Mesenchymal stem cell (in vitro differentiated cells and primary cell): ENCODE data around the gene NINJ2.

ENCODE experiments used
- DNase-seq: peaks from one replicate; pipeline ENCODE4 v3.0.0-alpha.2; 2013
- H2AFZ ChIP-seq: one replicate; pipeline ENCODE4 v1.6.1; 2013; ENCODE audit warnings: low read depth, mild to moderate bottlenecking, control low read depth, inconsistent platforms, low read length, moderate library complexity
- H2AK5ac ChIP-seq: 2 replicates; pipeline ENCODE4 v1.6.1; 2013; ENCODE audit warnings: low read length, moderate library complexity, mild to moderate bottlenecking, inconsistent platforms; ENCODE audit not compliant: severe bottlenecking
- H2BK120ac ChIP-seq: one replicate; pipeline ENCODE4 v1.6.1; 2013; ENCODE audit warnings: low read depth, mild to moderate bottlenecking, inconsistent platforms, low read length, moderate library complexity
- H2BK12ac ChIP-seq, 2 experiments: one replicate each; pipeline ENCODE4 v1.6.1; 2013; ENCODE audit warnings: inconsistent platforms in 2 of 2, low read length in 2 of 2, mild to moderate bottlenecking in 2 of 2, moderate library complexity in 2 of 2, control low read depth in 1 of 2
- H2BK15ac ChIP-seq: one replicate; pipeline ENCODE4 v1.6.1; 2013; ENCODE audit warnings: mild to moderate bottlenecking, low read depth, inconsistent platforms; ENCODE audit not compliant: poor library complexity, severe bottlenecking
- H2BK5ac ChIP-seq: 2 replicates; pipeline ENCODE4 v1.6.1; 2013; ENCODE audit warnings: low read depth, mild to moderate bottlenecking, low read length, control low read depth, inconsistent platforms; ENCODE audit not compliant: poor library complexity, severe bottlenecking
- H3K14ac ChIP-seq, 2 experiments: one replicate each; pipeline ENCODE4 v1.6.1; 2013; ENCODE audit warnings: inconsistent platforms in 2 of 2, low read length in 2 of 2, control low read depth in 1 of 2, mild to moderate bottlenecking in 1 of 2, moderate library complexity in 1 of 2
- H3K18ac ChIP-seq, 2 experiments: one replicate each; pipeline ENCODE4 v1.6.1; 2013; ENCODE audit warnings: inconsistent platforms in 2 of 2, low read length in 2 of 2, control low read depth in 1 of 2, low read depth in 1 of 2, mild to moderate bottlenecking in 1 of 2
- H3K23ac ChIP-seq, 2 experiments: one replicate each; pipeline ENCODE4 v1.6.1; 2013; ENCODE audit warnings: inconsistent platforms in 2 of 2, low read length in 2 of 2, mild to moderate bottlenecking in 2 of 2, moderate library complexity in 2 of 2, control low read depth in 1 of 2
- H3K27ac ChIP-seq: 2 replicates; pipeline ENCODE4 v1.5.1; 2013; ENCODE audit warnings: mild to moderate bottlenecking, moderate library complexity, low read length, control low read depth, inconsistent platforms; ENCODE audit not compliant: poor library complexity, severe bottlenecking
- H3K27me3 ChIP-seq, 2 experiments: 2 replicates each; pipeline versions ENCODE4 v1.6.1 to v1.7.0; 2013; ENCODE audit warnings: low read length in 2 of 2, mild to moderate bottlenecking in 2 of 2, moderate library complexity in 2 of 2, control low read depth in 1 of 2, inconsistent platforms in 1 of 2; ENCODE audit not compliant: control insufficient read depth in 1 of 2, insufficient read depth in 1 of 2
- H3K36me3 ChIP-seq, 2 experiments: 2 replicates each; pipeline versions ENCODE4 v1.6.1 to v1.7.0; 2013; ENCODE audit warnings: low read length in 2 of 2, control low read depth in 1 of 2, inconsistent platforms in 1 of 2, low read depth in 1 of 2, mild to moderate bottlenecking in 1 of 2; ENCODE audit not compliant: insufficient read depth in 2 of 2, control insufficient read depth in 1 of 2
- H3K4ac ChIP-seq, 2 experiments: one replicate each; pipeline ENCODE4 v1.6.1; 2013; ENCODE audit warnings: inconsistent platforms in 2 of 2, low read length in 2 of 2, mild to moderate bottlenecking in 2 of 2, moderate library complexity in 2 of 2, control low read depth in 1 of 2, low read depth in 1 of 2
- H3K4me1 ChIP-seq: 2 replicates; pipeline ENCODE4 v1.6.1; 2013; ENCODE audit warnings: low read depth, low read length, control low read depth; ENCODE audit not compliant: control insufficient read depth, insufficient read depth
- H3K4me2 ChIP-seq: 2 replicates; pipeline ENCODE4 v1.6.1; 2013; ENCODE audit warnings: low read length, mild to moderate bottlenecking, inconsistent platforms; ENCODE audit not compliant: poor library complexity, severe bottlenecking
- H3K4me3 ChIP-seq, 2 experiments: 2 replicates each; pipeline versions ENCODE4 v1.5.1 to v1.7.0; 2013; ENCODE audit warnings: low read length in 2 of 2, mild to moderate bottlenecking in 2 of 2, control low read depth in 1 of 2, low read depth in 1 of 2; ENCODE audit not compliant: insufficient read depth in 1 of 2
- H3K79me1 ChIP-seq: replicated peaks from 2 replicates; pipeline ENCODE4 v1.6.1; 2013; ENCODE audit warnings: mild to moderate bottlenecking, control low read depth, low read length, inconsistent platforms; ENCODE audit not compliant: poor library complexity, severe bottlenecking
- H3K9ac ChIP-seq: 2 replicates; pipeline ENCODE4 v1.7.0; 2013; ENCODE audit warnings: mild to moderate bottlenecking, low read length, moderate library complexity
- H3K9me3 ChIP-seq: 2 replicates; pipeline ENCODE4 v1.7.0; 2013; ENCODE audit warnings: mild to moderate bottlenecking, low read length; ENCODE audit not compliant: control insufficient read depth
- H4K8ac ChIP-seq: one replicate; pipeline ENCODE4 v1.6.1; 2013; ENCODE audit warnings: inconsistent platforms, mild to moderate bottlenecking, low read length, moderate library complexity
- H4K91ac ChIP-seq: one replicate; pipeline ENCODE4 v1.6.1; 2013; ENCODE audit warnings: mild to moderate bottlenecking, low read length, inconsistent platforms
- WGBS: methylation state at CpG from one replicate; pipeline ENCODE4 v1.1.7; 2013; ENCODE audit warnings: mixed read lengths; 5-methylcytosine and 5-hydroxymethylcytosine counted together

NINJ2 gene

DNA sequence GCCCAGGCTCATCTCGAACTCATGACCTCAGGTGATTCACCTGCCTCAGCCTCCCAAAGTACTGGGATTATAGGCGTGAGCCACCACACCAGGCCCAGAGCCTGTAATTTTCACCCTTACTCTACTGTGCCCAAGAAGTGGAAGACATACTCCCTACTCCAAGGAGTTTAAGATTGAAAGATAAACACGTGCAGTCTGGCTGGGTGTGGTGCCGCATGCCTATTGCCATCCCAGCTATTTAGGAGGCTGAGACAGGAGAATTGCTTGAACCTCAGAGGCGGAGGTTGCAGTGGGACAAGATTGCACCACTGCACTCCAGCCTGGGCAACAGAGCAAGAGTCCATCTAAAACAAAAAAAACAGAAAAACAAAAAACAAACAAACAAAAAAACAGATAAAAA lies 90.0 kb downstream of the NINJ2 start:
- no peak overlapping the region for H3K4ac ChIP-seq
- no peaks in the 10 kb centered on the region for H3K36me3 ChIP-seq
- H2BK120ac ChIP-seq, result no peak overlapping the region
- no peak overlapping the region for H2AK5ac ChIP-seq
- H2BK12ac ChIP-seq, result no peak overlapping the region
- H3K4me2 ChIP-seq, result no peak overlapping the region
- no peak overlapping the region for H4K8ac ChIP-seq
- no peaks in the 10 kb centered on the region for H3K27me3 ChIP-seq
- WGBS, result 91% methylated on average over 5 of the region's 5 CpGs
- no peak overlapping the region for H2BK5ac ChIP-seq
- H3K9me3 ChIP-seq, result no peaks in the 10 kb centered on the region
- no peak overlapping the region for H3K18ac ChIP-seq
- peaks cover 2% of the 10 kb centered on the region for H3K79me1 ChIP-seq
- H2BK15ac ChIP-seq, result no peak overlapping the region
- H4K91ac ChIP-seq, result no peak overlapping the region
- no peak overlapping the region for H3K9ac ChIP-seq
- peaks cover 22% of the 10 kb centered on the region for H3K4me1 ChIP-seq
- H3K4me3 ChIP-seq, result no peak overlapping the region
- H3K14ac ChIP-seq, result no peak overlapping the region
- no peak overlapping the region for H3K27ac ChIP-seq
- no peak overlapping the region for H2AFZ ChIP-seq
- no peak overlapping the region for H3K23ac ChIP-seq
- DNase-seq, result no peak

DNA sequence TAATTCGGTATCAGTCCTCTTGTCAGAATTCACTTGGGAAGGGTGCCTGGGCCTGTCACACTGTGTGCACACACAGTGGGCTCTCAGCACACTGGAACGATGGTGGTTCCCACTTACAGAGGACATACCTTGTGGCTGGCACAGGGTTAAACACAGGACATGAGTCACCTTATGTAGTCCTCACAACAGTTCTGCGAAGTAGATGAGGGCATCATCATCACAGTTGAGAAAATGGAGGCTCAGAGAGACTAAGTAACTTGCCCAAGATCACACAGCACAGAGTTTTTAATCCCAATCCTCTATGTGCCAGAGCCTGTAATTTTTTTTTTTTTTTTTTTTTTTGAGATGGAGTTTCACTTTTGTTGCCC lies 90.7 kb downstream of the NINJ2 start:
- Histone ChIP-seq H3K27me3 (no peaks in the 10 kb centered on the region), H3K18ac (peak overlapping the region; percentile 23 to 65), H2AFZ (no peak overlapping the region), H3K4ac (no peak overlapping the region), H2AK5ac (peak overlapping the region; percentile 73), H2BK12ac (peak overlapping the region in 1 of 2 experiments; percentile 79), H3K9ac (peak overlapping the region; percentile 91), H3K4me3 (no peak overlapping the region), H3K14ac (no peak overlapping the region), H3K36me3 (no peaks in the 10 kb centered on the region), H3K4me2 (no peak overlapping the region), H3K9me3 (no peaks in the 10 kb centered on the region), H4K8ac (no peak overlapping the region), H2BK15ac (no peak overlapping the region), H3K4me1 (peaks cover 22% of the 10 kb centered on the region), H3K23ac (no peak overlapping the region), H3K27ac (no peak overlapping the region), H2BK5ac (no peak overlapping the region), H3K79me1 (peaks cover 2% of the 10 kb centered on the region), H2BK120ac (no peak overlapping the region), H4K91ac (no peak overlapping the region)
- peak; percentile 46 for DNase-seq
- 79% methylated on average over 3 of the region's 3 CpGs for WGBS

DNA sequence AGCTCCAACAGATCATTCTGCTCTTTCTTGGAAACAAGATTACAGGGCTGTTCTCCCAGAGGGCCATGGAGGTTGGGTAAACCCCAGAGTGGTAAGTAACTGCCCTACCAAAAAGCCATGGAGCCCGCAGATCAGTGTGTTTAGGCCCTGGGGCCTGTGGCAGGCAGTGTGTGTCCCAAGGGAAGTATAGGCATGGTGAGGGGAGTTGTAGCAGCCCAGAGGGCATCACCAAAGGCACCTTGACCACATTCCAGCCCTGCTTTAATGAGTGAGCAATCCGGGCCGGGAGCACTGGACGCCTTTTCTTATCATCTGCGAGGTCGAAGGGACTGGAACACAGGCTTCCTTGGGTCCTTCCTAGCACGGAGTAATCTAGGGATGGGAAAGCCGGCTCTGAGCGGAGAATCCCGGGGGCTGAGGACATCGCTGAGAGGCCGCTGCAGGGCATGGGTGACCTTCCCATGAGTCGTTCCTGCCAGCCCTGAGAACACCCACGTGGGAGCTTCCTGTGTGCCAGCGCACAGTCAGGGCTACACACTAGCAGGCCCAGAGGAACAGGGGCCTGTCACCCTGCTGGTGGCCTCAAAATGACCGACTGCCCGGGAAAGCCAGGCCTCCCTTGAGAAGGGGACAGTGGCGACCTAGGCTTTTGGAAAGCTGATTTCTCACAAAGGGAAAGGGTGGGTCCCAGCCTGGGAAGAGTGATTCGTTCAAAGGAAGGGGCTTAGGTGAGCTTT lies 91.3 kb downstream of the NINJ2 start:
- no peak overlapping the region for H3K23ac ChIP-seq
- no peak overlapping the region for H3K14ac ChIP-seq
- no peaks in the 10 kb centered on the region for H3K36me3 ChIP-seq
- H3K27me3 ChIP-seq, result no peaks in the 10 kb centered on the region
- H3K4ac ChIP-seq, result peak overlapping the region in 1 of 2 experiments; percentile 87
- H2BK120ac ChIP-seq, result no peak overlapping the region
- peak overlapping the region; percentile 26 for H2BK15ac ChIP-seq
- no peak overlapping the region for H2BK5ac ChIP-seq
- peak overlapping the region in 1 of 2 experiments; percentile 79 for H2BK12ac ChIP-seq
- H3K4me3 ChIP-seq, result peak overlapping the region in 1 of 2 experiments; percentile 81
- peak overlapping the region; percentile 73 for H2AK5ac ChIP-seq
- H3K4me1 ChIP-seq, result peaks cover 22% of the 10 kb centered on the region
- DNase-seq, result peak; percentile 38
- peak overlapping the region; percentile 91 for H3K9ac ChIP-seq
- 79% methylated on average over 19 of the region's 19 CpGs for WGBS
- peak overlapping the region; percentile 3 for H4K91ac ChIP-seq
- H3K9me3 ChIP-seq, result no peaks in the 10 kb centered on the region
- H2AFZ ChIP-seq, result no peak overlapping the region
- peak overlapping the region; percentile 28 for H4K8ac ChIP-seq
- H3K27ac ChIP-seq, result no peak overlapping the region
- no peak overlapping the region for H3K4me2 ChIP-seq
- peak overlapping the region; percentile 57 to 65 for H3K18ac ChIP-seq
- H3K79me1 ChIP-seq, result peaks cover 2% of the 10 kb centered on the region

DNA sequence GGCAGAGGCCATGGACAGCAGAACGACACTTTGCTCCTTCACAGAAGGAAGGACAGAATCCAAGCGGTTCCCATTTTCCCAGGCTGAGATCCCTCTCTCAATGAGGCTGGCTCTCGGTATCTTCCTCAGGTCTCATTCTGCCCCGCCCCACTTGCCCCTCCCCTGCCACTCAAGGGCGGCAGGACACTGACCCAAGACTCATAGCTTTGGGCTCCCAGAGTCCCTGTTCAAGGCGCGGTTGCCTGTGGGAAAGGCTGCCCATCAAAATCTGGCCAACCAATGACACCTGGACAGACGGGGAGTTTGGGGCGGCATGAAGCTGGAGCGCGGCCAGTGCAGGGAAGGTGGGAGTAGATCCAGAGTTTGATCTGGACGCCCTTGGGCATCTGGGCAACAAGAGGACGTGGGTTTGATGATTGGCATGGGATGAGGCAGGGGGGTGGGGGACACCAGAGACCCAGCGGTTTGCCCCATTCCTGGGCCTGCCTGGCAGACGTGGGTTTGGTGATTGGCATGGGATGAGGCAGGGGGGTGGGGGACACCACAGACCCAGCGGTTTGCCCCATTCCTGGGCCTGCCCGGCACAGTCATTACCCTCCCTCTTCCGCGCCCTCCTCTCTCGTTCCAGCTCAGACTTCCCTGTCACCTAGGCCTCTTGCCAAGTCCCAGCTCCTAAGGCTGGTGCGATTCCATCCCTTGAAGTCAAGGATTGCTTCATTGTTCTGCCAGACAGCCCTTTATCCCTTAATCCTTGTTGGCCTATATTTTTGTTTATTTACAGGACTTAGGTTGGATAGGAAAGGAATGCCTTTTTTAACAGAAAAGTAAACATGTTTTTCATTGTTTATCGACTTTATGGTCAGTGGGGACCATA lies 92.1 kb downstream of the NINJ2 start:
- Histone ChIP-seq H3K9me3 (no peaks in the 10 kb centered on the region), H3K9ac (peak overlapping the region; percentile 91), H3K18ac (peak overlapping the region; percentile 86 to 88), H2AFZ (no peak overlapping the region), H3K79me1 (peaks cover 2% of the 10 kb centered on the region), H3K27me3 (no peaks in the 10 kb centered on the region), H2BK12ac (peak overlapping the region; percentile 38 to 68), H3K4ac (peak overlapping the region; percentile 55 to 86), H3K36me3 (no peaks in the 10 kb centered on the region), H2AK5ac (peak overlapping the region; percentile 34), H2BK5ac (no peak overlapping the region), H3K4me3 (peak overlapping the region; percentile 57 to 81), H3K23ac (no peak overlapping the region), H3K4me2 (peak overlapping the region; percentile 91), H3K14ac (no peak overlapping the region), H2BK15ac (peak overlapping the region; percentile 21), H4K8ac (peak overlapping the region; percentile 9), H3K27ac (peak overlapping the region; percentile 37), H4K91ac (peak overlapping the region; percentile 93), H3K4me1 (peaks cover 19% of the 10 kb centered on the region), H2BK120ac (peak overlapping the region; percentile 90)
- peak; percentile 85 for DNase-seq
- WGBS, result 46% methylated on average over 21 of the region's 22 CpGs
